HEK293 (cell line): ENCODE measurements around the gene PLEKHM2.
A peak's percentile ranks its signal among the peaks of the same experiment; 100 is the strongest.

Experiments
- CTCF ChIA-PET: fragments of 350-600 bp; formaldehyde crosslinking; extraction: SDS; loops from one replicate; lab custom pipeline; 2021; ENCODE audit warnings: antibody characterized with exemption; lab: Yijun Ruan, JAX
- POLR2A ChIA-PET: fragments of 300-600 bp; formaldehyde crosslinking; extraction: SDS; loops from one replicate; lab custom pipeline; 2020; ENCODE audit warnings: antibody characterized with exemption, inconsistent platforms; lab: Yijun Ruan, JAX
- H3K27ac ChIP-seq: fragments of 200-500 bp; sonication (Bioruptor generic); 2 replicates; pipeline ENCODE4 v1.5.1; 2014; ENCODE audit warnings: low read depth, low read length, control low read depth, inconsistent platforms; ENCODE audit errors: extremely low read depth
- H3K36me3 ChIP-seq, 2 experiments: fragments of 200-500 bp in 1 of 2; sonication (Bioruptor generic) in 1 of 2; 1 replicate in 1 of 2; 2 replicates in 1 of 2; pipeline ENCODE4 v1.5.1; 2014 to 2017; ENCODE audit warnings: inconsistent platforms in 2 of 2, low read length in 2 of 2; ENCODE audit not compliant: control insufficient read depth in 2 of 2, insufficient read depth in 1 of 2
- H3K4me1 ChIP-seq: fragments of 200-500 bp; sonication (Bioruptor generic); 2 replicates; pipeline ENCODE4 v1.5.1; 2014; ENCODE audit warnings: mild to moderate bottlenecking, low read length, inconsistent platforms; ENCODE audit not compliant: control insufficient read depth, insufficient read depth
- H3K4me3 ChIP-seq: 2 replicates; pipeline ENCODE4 v1.5.1; 2011; ENCODE audit warnings: low read depth, mild to moderate bottlenecking, control low read depth, low read length, moderate library complexity
- H3K9me3 ChIP-seq: fragments of 200-500 bp; sonication (Bioruptor generic); 2 replicates; pipeline ENCODE4 v1.5.1; 2014; ENCODE audit warnings: low read depth, low read length, inconsistent platforms; ENCODE audit not compliant: control insufficient read depth, insufficient read depth
- SALL2 ChIP-seq: fragments of 450-650 bp; formaldehyde crosslinking; IDR thresholded peaks from 2 replicates; pipeline ENCODE4 v1.5.0; 2017; ENCODE audit warnings: missing biosample characterization, mild to moderate bottlenecking, missing genetic modification characterization, borderline replicate concordance
- SCRT1 ChIP-seq: fragments of 450-650 bp; formaldehyde crosslinking; IDR thresholded peaks from 2 replicates; pipeline ENCODE4 v1.5.1; 2016; ENCODE audit warnings: missing biosample characterization, missing genetic modification characterization, borderline replicate concordance
- SCRT2 ChIP-seq: fragments of 450-650 bp; formaldehyde crosslinking; IDR thresholded peaks from 2 replicates; pipeline ENCODE4 v1.5.1; 2016; ENCODE audit warnings: missing biosample characterization, missing genetic modification characterization
- SP7 ChIP-seq: fragments of 450-650 bp; formaldehyde crosslinking; IDR thresholded peaks from 2 replicates; pipeline ENCODE4 v1.5.1; 2016; ENCODE audit warnings: missing biosample characterization, missing genetic modification characterization
- WT1 ChIP-seq: fragments of 450-650 bp; formaldehyde crosslinking; IDR thresholded peaks from 2 replicates; pipeline ENCODE4 v1.5.1; 2016; ENCODE audit warnings: missing biosample characterization, missing genetic modification characterization
- ZBTB8A ChIP-seq: fragments of 450-650 bp; formaldehyde crosslinking; IDR thresholded peaks from 2 replicates; pipeline ENCODE4 v1.5.1; 2016; ENCODE audit warnings: missing biosample characterization, missing genetic modification characterization
- ZEB2 ChIP-seq: fragments of 450-650 bp; formaldehyde crosslinking; IDR thresholded peaks from 2 replicates; pipeline ENCODE4 v1.5.1; 2016; ENCODE audit warnings: missing biosample characterization, missing genetic modification characterization
- ZNF112 ChIP-seq: fragments of 450-650 bp; formaldehyde crosslinking; IDR thresholded peaks from 2 replicates; pipeline ENCODE4 v1.5.0; 2017; ENCODE audit warnings: missing biosample characterization, missing genetic modification characterization
- ZNF175 ChIP-seq: fragments of 450-650 bp; formaldehyde crosslinking; IDR thresholded peaks from 2 replicates; pipeline ENCODE4 v1.5.1; 2016; ENCODE audit warnings: missing biosample characterization, missing genetic modification characterization
- ZNF184 ChIP-seq: fragments of 450-650 bp; IDR thresholded peaks from 2 replicates; pipeline ENCODE4 v1.5.1; 2018; ENCODE audit warnings: missing biosample characterization, mild to moderate bottlenecking, missing genetic modification characterization
- ZNF2 ChIP-seq: fragments of 450-650 bp; formaldehyde crosslinking; IDR thresholded peaks from 2 replicates; pipeline ENCODE4 v1.5.1; 2016; ENCODE audit warnings: missing biosample characterization, missing genetic modification characterization
- ZNF311 ChIP-seq: fragments of 450-650 bp; formaldehyde crosslinking; IDR thresholded peaks from 2 replicates; pipeline ENCODE4 v1.5.1; 2017; ENCODE audit warnings: missing biosample characterization, missing genetic modification characterization, borderline replicate concordance
- ZNF398 ChIP-seq: fragments of 450-650 bp; formaldehyde crosslinking; IDR thresholded peaks from 2 replicates; pipeline ENCODE4 v1.5.1; 2017; ENCODE audit warnings: missing biosample characterization, missing genetic modification characterization
- ZNF416 ChIP-seq: fragments of 450-650 bp; formaldehyde crosslinking; IDR thresholded peaks from 2 replicates; pipeline ENCODE4 v1.5.1; 2016; ENCODE audit warnings: missing biosample characterization, missing genetic modification characterization
- ZNF488 ChIP-seq: fragments of 450-650 bp; formaldehyde crosslinking; IDR thresholded peaks from 2 replicates; pipeline ENCODE4 v1.5.1; 2016; ENCODE audit warnings: missing biosample characterization, missing genetic modification characterization
- ZNF501 ChIP-seq: fragments of 450-650 bp; formaldehyde crosslinking; IDR thresholded peaks from 2 replicates; pipeline ENCODE4 v1.5.1; 2016; ENCODE audit warnings: missing biosample characterization, missing genetic modification characterization
- ZNF529 ChIP-seq: fragments of 450-650 bp; formaldehyde crosslinking; IDR thresholded peaks from 2 replicates; pipeline ENCODE4 v1.5.1; 2017; ENCODE audit warnings: missing genetic modification characterization, missing biosample characterization; ENCODE audit not compliant: insufficient replicate concordance
- ZNF626 ChIP-seq: fragments of 450-650 bp; sonication (Bioruptor Pico); formaldehyde crosslinking; IDR thresholded peaks from 2 replicates; pipeline ENCODE4 v1.5.1; 2018; ENCODE audit warnings: missing biosample characterization, missing genetic modification characterization, inconsistent platforms
- ZSCAN5A ChIP-seq: fragments of 450-650 bp; formaldehyde crosslinking; IDR thresholded peaks from 2 replicates; pipeline ENCODE4 v1.5.1; 2016; ENCODE audit warnings: missing biosample characterization, missing genetic modification characterization
- ZXDB ChIP-seq: fragments of 450-650 bp; formaldehyde crosslinking; IDR thresholded peaks from 2 replicates; pipeline ENCODE4 v1.5.1; 2016; ENCODE audit warnings: missing biosample characterization, missing genetic modification characterization
- TF ChIP-seq, protein P1 (sequence below): fragments of 450-650 bp; formaldehyde crosslinking; IDR thresholded peaks from 2 replicates; pipeline ENCODE4 v1.5.1; 2016; ENCODE audit warnings: missing biosample characterization, missing genetic modification characterization
- TF ChIP-seq, protein P2 (sequence below): fragments of 450-650 bp; IDR thresholded peaks from 2 replicates; pipeline ENCODE4 v1.5.1; 2018; ENCODE audit warnings: missing biosample characterization, missing genetic modification characterization
- TF ChIP-seq, protein P3 (sequence below): fragments of 450-650 bp; formaldehyde crosslinking; optimal IDR thresholded peaks from 2 replicates; pipeline ENCODE3; 2016; ENCODE audit warnings: missing biosample characterization, mild to moderate bottlenecking, missing genetic modification characterization

Gene PLEKHM2

GRCh38 chr1:15706751-15707150 is 22.6 kb downstream of the PLEKHM2 start:
- peaks cover 0 to 14% of the 10 kb centered on the region in 2 experiments; a peak in 2 of 3 replicates for H3K36me3 ChIP-seq
- POLR2A ChIA-PET = no interaction called here

GRCh38 chr1:15707239-15707925 is 23.3 kb downstream of the PLEKHM2 start:
- H3K36me3 ChIP-seq = peaks cover 0 to 14% of the 10 kb centered on the region in 2 experiments; a peak in 2 of 3 replicates
- CTCF ChIA-PET = no interaction called here
- POLR2A ChIA-PET = no interaction called here
- TF ChIP-seq ZNF626 (tag by site-specific recombination) (no peak), SCRT2 (peak; percentile 95), ZNF488 (no peak), ZEB2 (tag by site-specific recombination) (peak; percentile 37; the same call in 1 of the 2 replicates), SCRT1 (tag by site-specific recombination) (peak; percentile 96)
- no peak overlapping the region for H3K27ac ChIP-seq
- H3K4me1 ChIP-seq = no peaks in the 10 kb centered on the region
- no peak overlapping the region for H3K4me3 ChIP-seq
- no peaks in the 10 kb centered on the region for H3K9me3 ChIP-seq

More at GRCh38 chr1:15706751-15707150, 22.6 kb downstream of the PLEKHM2 start:
- Histone ChIP-seq H3K9me3 (no peaks in the 10 kb centered on the region), H3K4me1 (no peaks in the 10 kb centered on the region), H3K27ac (no peak overlapping the region), H3K4me3 (no peak overlapping the region)
- CTCF ChIA-PET = no interaction called here
- TF ChIP-seq ZNF529 (tag by site-specific recombination) (no peak), ZNF175 (tag by site-specific recombination) (no peak), ZNF2 (tag by site-specific recombination) (no peak), ZSCAN5A (tag by site-specific recombination) (no peak), ZNF501 (tag by site-specific recombination) (no peak), WT1 (tag by site-specific recombination) (no peak), ZNF184 (no peak), ZXDB (tag by site-specific recombination) (no peak), ZNF398 (no peak), ZBTB8A (tag by site-specific recombination) (no peak), SALL2 (tag by site-specific recombination) (no peak), ZNF416 (tag by site-specific recombination) (no peak), SP7 (tag by site-specific recombination) (no peak), ZNF112 (no peak), ZNF311 (tag by site-specific recombination) (no peak)
- TF ChIP-seq, protein P1, sequence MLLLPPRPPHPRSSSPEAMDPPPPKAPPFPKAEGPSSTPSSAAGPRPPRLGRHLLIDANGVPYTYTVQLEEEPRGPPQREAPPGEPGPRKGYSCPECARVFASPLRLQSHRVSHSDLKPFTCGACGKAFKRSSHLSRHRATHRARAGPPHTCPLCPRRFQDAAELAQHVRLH (tag by site-specific recombination) = no peak
- TF ChIP-seq, protein P2, sequence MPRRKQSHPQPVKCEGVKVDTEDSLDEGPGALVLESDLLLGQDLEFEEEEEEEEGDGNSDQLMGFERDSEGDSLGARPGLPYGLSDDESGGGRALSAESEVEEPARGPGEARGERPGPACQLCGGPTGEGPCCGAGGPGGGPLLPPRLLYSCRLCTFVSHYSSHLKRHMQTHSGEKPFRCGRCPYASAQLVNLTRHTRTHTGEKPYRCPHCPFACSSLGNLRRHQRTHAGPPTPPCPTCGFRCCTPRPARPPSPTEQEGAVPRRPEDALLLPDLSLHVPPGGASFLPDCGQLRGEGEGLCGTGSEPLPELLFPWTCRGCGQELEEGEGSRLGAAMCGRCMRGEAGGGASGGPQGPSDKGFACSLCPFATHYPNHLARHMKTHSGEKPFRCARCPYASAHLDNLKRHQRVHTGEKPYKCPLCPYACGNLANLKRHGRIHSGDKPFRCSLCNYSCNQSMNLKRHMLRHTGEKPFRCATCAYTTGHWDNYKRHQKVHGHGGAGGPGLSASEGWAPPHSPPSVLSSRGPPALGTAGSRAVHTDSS (tag by site-specific recombination) = no peak
- TF ChIP-seq, protein P3, sequence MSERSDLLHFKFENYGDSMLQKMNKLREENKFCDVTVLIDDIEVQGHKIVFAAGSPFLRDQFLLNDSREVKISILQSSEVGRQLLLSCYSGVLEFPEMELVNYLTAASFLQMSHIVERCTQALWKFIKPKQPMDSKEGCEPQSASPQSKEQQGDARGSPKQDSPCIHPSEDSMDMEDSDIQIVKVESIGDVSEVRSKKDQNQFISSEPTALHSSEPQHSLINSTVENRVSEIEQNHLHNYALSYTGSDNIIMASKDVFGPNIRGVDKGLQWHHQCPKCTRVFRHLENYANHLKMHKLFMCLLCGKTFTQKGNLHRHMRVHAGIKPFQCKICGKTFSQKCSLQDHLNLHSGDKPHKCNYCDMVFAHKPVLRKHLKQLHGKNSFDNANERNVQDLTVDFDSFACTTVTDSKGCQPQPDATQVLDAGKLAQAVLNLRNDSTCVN (tag by site-specific recombination) = no peak
